Body of pancreas (tissue), 4 donors: ENCODE results near the gene MTPN. TPM values are rescaled to one million over a fixed set of nuclear protein-coding genes. Genes with fewer than 3 reads are reported as not detected.

Experiments
- ATAC-seq: fragments of 150-250 bp; one replicate; pipeline ENCODE4 v1.9.1; 2016
- DNase-seq, 4 donors: peaks; one replicate each; pipeline ENCODE4 v3.0.0-alpha.2; 2019
- H3K27ac ChIP-seq, 4 donors: fragments of 200-600 bp; sonication (generic); 1 replicate in 3 of 4; 2 replicates in 1 of 4; pipeline versions ENCODE4 v1.5.1 to v1.6.1; 2016 to 2019; ENCODE audit warnings: mild to moderate bottlenecking in 1 of 4, mixed read lengths in 1 of 4, moderate library complexity in 1 of 4
- H3K27me3 ChIP-seq, 2 donors: fragments of 200-600 bp; sonication (generic); one replicate each; pipeline ENCODE4 v1.6.0; 2016; ENCODE audit warnings: mild to moderate bottlenecking in 1 of 2
- H3K36me3 ChIP-seq, 2 donors: fragments of 200-600 bp; sonication (generic); replicated peaks in 1 of 2; 2 replicates each; pipeline ENCODE4 v1.5.1; 2016; ENCODE audit warnings: low read depth in 2 of 2; ENCODE audit not compliant: insufficient read depth in 1 of 2
- H3K4me1 ChIP-seq: fragments of 200-600 bp; sonication (generic); one replicate; pipeline ENCODE4 v1.6.0; 2016
- H3K4me3 ChIP-seq, 2 donors: fragments of 200-600 bp; sonication (generic); 1 replicate in 1 of 2; 2 replicates in 1 of 2; pipeline ENCODE4 v1.5.1; 2016 to 2019
- H3K9me3 ChIP-seq, 3 donors: fragments of 200-600 bp; sonication (generic); 1 replicate in 2 of 3; 2 replicates in 1 of 3; pipeline ENCODE4 v1.5.1; 2016
- POLR2A ChIP-seq, 3 donors: fragments of 450-650 bp; IDR thresholded peaks; one replicate each; pipeline ENCODE4 v1.6.1; 2016; ENCODE audit warnings: antibody characterized with exemption in 3 of 3, mild to moderate bottlenecking in 2 of 3
- WGBS, 2 donors: methylation state at CpG; one replicate each; pipeline ENCODE4 v1.1.5; 2017; 5-methylcytosine and 5-hydroxymethylcytosine counted together
- intact Hi-C: fragments of 100-400 bp; cut with DNase I; formaldehyde crosslinking; loops from one replicate; pipeline ENCODE4 v1.15.1; 2023
- total RNA-seq, 2 donors: library from RNA; depleted of rRNA; stranded (reverse); fragments of >200 nt; gene quantifications; one replicate each; pipeline ENCODE4 v1.1.0, GENCODE V29; 2016
- TF ChIP-seq, protein P1 (sequence below), 7 experiments: fragments of 450-650 bp in 4 of 7; fragments of 200-600 bp in 3 of 7; sonication (generic) in 3 of 7; IDR thresholded peaks; one replicate each; pipeline ENCODE4 v1.5.1; 2016 to 2019; ENCODE audit warnings: antibody characterized with exemption in 7 of 7

MTPN gene
- total RNA-seq, 2 donors from 2014 or later = 23.1 to 25.1 TPM

DNA sequence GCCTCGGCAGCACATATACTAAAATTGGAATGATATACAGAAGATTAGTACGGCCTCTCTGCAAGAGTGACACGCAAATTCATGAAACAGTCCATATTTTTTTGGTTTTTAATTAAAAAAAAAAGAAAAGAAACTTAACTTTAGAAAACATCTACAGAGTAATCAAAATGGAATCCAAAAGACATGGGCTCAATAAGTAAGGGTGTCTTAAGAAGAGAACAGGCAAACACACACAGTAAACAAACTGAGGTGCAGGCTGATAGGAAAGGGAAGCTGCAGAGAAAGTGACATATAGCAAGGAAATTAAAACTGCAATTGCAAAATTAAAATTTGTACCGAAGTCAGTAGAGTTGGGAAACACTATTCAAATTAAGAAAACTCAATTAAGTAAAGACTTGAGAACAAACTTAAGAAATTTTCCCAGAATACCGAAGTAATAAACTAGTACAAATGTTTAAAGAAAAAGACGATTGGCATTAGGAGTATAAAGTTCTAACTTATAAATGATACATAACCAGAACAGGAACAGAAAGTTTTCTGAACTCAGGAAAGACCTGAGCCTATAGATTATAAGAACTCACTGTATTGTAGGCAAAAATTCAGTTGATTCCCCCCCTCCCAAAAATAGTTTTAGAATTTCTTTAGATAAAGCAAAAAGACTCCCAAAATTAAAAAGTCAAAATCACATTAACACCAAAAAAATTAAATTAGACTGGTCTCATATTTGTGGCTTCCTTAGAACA, 16.3 kb downstream of the MTPN start:
- H3K4me1 ChIP-seq = peaks cover 29% of the 10 kb centered on the region

DNA sequence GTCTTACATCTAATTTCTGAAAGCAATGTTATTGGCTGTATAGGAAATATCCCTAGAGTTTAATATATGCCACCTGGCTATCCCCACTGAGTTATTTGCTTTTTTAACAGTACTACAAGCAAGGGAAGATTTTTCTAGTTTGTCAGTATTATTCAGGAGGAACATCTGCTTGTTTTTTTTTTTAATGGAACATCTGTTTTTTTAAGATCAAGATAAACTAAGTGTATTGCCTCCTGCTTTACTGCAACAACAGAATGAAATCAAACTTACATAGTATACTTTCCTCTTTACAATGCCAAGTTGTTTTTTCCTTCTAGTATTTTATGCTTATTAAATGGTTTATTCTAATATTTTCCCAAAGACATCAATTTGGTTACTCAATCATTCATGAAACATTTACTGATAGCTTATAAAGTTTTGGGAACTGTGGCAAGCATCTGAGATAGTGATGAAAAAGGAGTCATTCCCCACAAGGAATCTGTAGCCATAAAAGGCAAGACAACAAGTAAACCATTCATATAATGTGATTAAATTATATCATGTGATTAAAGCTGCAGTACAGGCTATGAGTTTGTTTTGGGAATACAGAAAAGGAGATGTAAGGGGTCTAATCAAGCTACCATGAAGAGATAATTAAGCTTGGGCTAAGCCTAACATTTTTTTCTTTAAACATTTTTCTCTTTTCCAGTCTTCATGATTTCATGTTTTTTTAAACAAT, 17.4 kb downstream of the MTPN start:
- H3K27ac ChIP-seq = no peak overlapping the region
- no peak overlapping the region for H3K4me3 ChIP-seq
- DNase-seq = no peak
- no peaks in the 10 kb centered on the region for H3K27me3 ChIP-seq
- intact Hi-C loops = no loop called here
- ATAC-seq = no peak
- peaks cover 27% of the 10 kb centered on the region for H3K4me1 ChIP-seq
- H3K36me3 ChIP-seq = no peaks in the 10 kb centered on the region
- H3K9me3 ChIP-seq = no peaks in the 10 kb centered on the region
- TF ChIP-seq, protein P1, sequence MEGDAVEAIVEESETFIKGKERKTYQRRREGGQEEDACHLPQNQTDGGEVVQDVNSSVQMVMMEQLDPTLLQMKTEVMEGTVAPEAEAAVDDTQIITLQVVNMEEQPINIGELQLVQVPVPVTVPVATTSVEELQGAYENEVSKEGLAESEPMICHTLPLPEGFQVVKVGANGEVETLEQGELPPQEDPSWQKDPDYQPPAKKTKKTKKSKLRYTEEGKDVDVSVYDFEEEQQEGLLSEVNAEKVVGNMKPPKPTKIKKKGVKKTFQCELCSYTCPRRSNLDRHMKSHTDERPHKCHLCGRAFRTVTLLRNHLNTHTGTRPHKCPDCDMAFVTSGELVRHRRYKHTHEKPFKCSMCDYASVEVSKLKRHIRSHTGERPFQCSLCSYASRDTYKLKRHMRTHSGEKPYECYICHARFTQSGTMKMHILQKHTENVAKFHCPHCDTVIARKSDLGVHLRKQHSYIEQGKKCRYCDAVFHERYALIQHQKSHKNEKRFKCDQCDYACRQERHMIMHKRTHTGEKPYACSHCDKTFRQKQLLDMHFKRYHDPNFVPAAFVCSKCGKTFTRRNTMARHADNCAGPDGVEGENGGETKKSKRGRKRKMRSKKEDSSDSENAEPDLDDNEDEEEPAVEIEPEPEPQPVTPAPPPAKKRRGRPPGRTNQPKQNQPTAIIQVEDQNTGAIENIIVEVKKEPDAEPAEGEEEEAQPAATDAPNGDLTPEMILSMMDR (IDR thresholded peaks at IDR 0.05) = no peak
- TF ChIP-seq POLR2A (IDR thresholded peaks at IDR 0.05) = no peak

More for the DNA sequence above, 16.3 kb downstream of the MTPN start:
- 77 to 83% methylated on average over 6 of the region's 6 CpGs for WGBS, 2 donors
- no peak overlapping the region for H3K4me3 ChIP-seq
- TF ChIP-seq POLR2A (IDR thresholded peaks at IDR 0.05) = no peak
- TF ChIP-seq, protein P1 (IDR thresholded peaks at IDR 0.05) = no peak
- ATAC-seq (no peak), DNase-seq (no peak)
- no peaks in the 10 kb centered on the region for H3K36me3 ChIP-seq
- H3K9me3 ChIP-seq = no peaks in the 10 kb centered on the region
- no peaks in the 10 kb centered on the region for H3K27me3 ChIP-seq
- intact Hi-C loops = no loop called here
- no peak overlapping the region for H3K27ac ChIP-seq

DNA sequence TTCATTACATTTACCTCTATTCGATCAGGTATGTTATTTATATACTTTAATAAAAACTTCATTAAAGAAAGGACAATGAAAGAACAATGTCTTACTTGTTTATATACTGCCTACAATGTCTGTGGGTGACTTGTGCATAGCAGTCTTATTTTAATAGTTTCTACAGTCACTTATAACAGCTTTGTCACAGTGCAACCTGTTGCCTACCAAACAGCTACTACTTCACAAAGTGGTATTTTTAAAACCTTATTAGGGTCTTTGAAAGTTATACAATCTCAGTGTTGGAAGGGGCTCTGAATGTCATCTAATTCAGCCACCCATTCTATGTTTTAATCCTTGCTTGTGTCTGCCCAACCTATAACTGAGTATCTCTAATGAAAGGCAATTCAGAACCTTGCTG, 19.0 kb downstream of the MTPN start:
- Histone ChIP-seq H3K9me3 (no peaks in the 10 kb centered on the region), H3K4me1 (peaks cover 27% of the 10 kb centered on the region), H3K27me3 (no peaks in the 10 kb centered on the region), H3K36me3 (no peaks in the 10 kb centered on the region), H3K4me3 (no peak overlapping the region), H3K27ac (no peak overlapping the region)
- intact Hi-C loops = no loop called here
- DNase-seq (no peak), ATAC-seq (no peak)
- 89 to 92% methylated on average over 1 of the region's 1 CpG for WGBS, 2 donors
- TF ChIP-seq, protein P1 (IDR thresholded peaks at IDR 0.05) = no peak

DNA sequence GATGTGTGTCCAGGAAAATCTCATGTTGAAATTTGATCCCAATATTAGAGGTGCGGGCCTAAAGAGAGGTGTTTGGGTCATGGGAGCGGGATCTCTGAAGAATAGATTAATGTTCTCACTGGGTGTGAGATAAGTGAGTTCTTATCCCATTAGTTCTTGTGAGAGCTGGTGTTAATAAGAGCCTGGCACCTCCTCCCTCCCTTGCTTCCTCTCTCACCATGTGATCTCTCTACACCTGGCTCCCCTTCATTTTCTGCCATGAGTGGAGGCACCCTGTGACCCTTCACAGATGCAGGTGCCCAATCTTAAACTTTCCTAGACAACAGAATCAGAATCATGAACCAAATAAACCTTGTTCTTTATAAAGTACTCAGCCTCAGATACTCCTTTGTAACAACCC, 19.5 kb downstream of the MTPN start:
- no peak for ATAC-seq
- peaks cover 22% of the 10 kb centered on the region for H3K4me1 ChIP-seq
- H3K27me3 ChIP-seq = no peaks in the 10 kb centered on the region
- TF ChIP-seq, protein P1 (IDR thresholded peaks at IDR 0.05) = no peak
- no peak for TF ChIP-seq POLR2A (IDR thresholded peaks at IDR 0.05)
- no peak for DNase-seq
- no peak overlapping the region for H3K27ac ChIP-seq
- H3K4me3 ChIP-seq = no peak overlapping the region
- intact Hi-C loops = no loop called here
- WGBS, 2 donors = 90 to 98% methylated on average over 2 of the region's 2 CpGs
- H3K36me3 ChIP-seq = no peaks in the 10 kb centered on the region
- H3K9me3 ChIP-seq = no peaks in the 10 kb centered on the region
